Muscle layer of colon (tissue), 2 donors: Measurements from ENCODE around the gene PIAS4.

Experiments used
- H3K27ac ChIP-seq: one replicate; pipeline ENCODE4 v1.7.0; 2013; ENCODE audit warnings: low read depth, mild to moderate bottlenecking, low read length, moderate library complexity
- H3K27me3 ChIP-seq, 2 donors: one replicate each; pipeline ENCODE4 v1.7.0; 2013; ENCODE audit warnings: low read length in 2 of 2, mild to moderate bottlenecking in 2 of 2; ENCODE audit not compliant: insufficient read depth in 2 of 2, control insufficient read depth in 1 of 2
- H3K36me3 ChIP-seq: one replicate; pipeline ENCODE4 v1.7.0; 2013; ENCODE audit warnings: mild to moderate bottlenecking, low read length; ENCODE audit not compliant: insufficient read depth
- H3K4me1 ChIP-seq: one replicate; pipeline ENCODE4 v1.7.0; 2013; ENCODE audit warnings: mild to moderate bottlenecking, low read length; ENCODE audit not compliant: insufficient read depth
- H3K4me3 ChIP-seq, 2 donors: one replicate each; pipeline ENCODE4 v1.7.0; 2013; ENCODE audit warnings: low read length in 2 of 2, low read depth in 1 of 2, mild to moderate bottlenecking in 1 of 2, moderate library complexity in 1 of 2
- H3K9ac ChIP-seq: one replicate; pipeline ENCODE4 v1.7.0; 2013; ENCODE audit warnings: low read length
- H3K9me3 ChIP-seq: one replicate; pipeline ENCODE4 v1.7.0; 2013; ENCODE audit warnings: mild to moderate bottlenecking, low read length
- donor health status: abdominal sarcoma.
- donor health status: Adenocarcinoma of cecum.

The PIAS4 gene

GRCh38 chr19:4018775-4019504 lies 11.4 kb downstream of the PIAS4 start:
- peaks cover 19% of the 10 kb centered on the region for H3K36me3 ChIP-seq
- H3K4me3 ChIP-seq: no peak overlapping the region
- no peaks in the 10 kb centered on the region for H3K9me3 ChIP-seq

GRCh38 chr19:4019578-4019977 lies 12.0 kb downstream of the PIAS4 start:
- H3K4me3 ChIP-seq: no peak overlapping the region
- H3K36me3 ChIP-seq: peaks cover 20% of the 10 kb centered on the region
- peak overlapping the region; percentile 96 for H3K27ac ChIP-seq
- peaks cover 38% of the 10 kb centered on the region for H3K4me1 ChIP-seq
- no peaks in the 10 kb centered on the region for H3K27me3 ChIP-seq
- H3K9me3 ChIP-seq: no peaks in the 10 kb centered on the region
- H3K9ac ChIP-seq: no peak overlapping the region

More at GRCh38 chr19:4018775-4019504, 11.4 kb downstream of the PIAS4 start:
- Histone ChIP-seq H3K27me3 (no peaks in the 10 kb centered on the region), H3K9ac (no peak overlapping the region), H3K4me1 (peaks cover 44% of the 10 kb centered on the region), H3K27ac (peak overlapping the region; percentile 96)

GRCh38 chr19:4023600-4024398 lies 16.3 kb downstream of the PIAS4 start:
- peaks cover 35% of the 10 kb centered on the region for H3K36me3 ChIP-seq
- no peaks in the 10 kb centered on the region for H3K27me3 ChIP-seq
- no peak overlapping the region for H3K4me3 ChIP-seq
- no peaks in the 10 kb centered on the region for H3K9me3 ChIP-seq
- peaks cover 16% of the 10 kb centered on the region for H3K4me1 ChIP-seq
- no peak overlapping the region for H3K27ac ChIP-seq
- H3K9ac ChIP-seq: no peak overlapping the region

- no peak overlapping the region for H3K9ac ChIP-seq
- H3K9me3 ChIP-seq: no peaks in the 10 kb centered on the region
- H3K27ac ChIP-seq: no peak overlapping the region
- peaks cover 40% of the 10 kb centered on the region for H3K36me3 ChIP-seq
- no peak overlapping the region for H3K4me3 ChIP-seq
- H3K27me3 ChIP-seq: no peaks in the 10 kb centered on the region
- H3K4me1 ChIP-seq: peaks cover 8% of the 10 kb centered on the region
These were observed 17.8 kb downstream of the PIAS4 start for GRCh38 chr19:4025317-4025716.

- H3K9me3 ChIP-seq: no peaks in the 10 kb centered on the region
- no peak overlapping the region for H3K4me3 ChIP-seq
- no peaks in the 10 kb centered on the region for H3K4me1 ChIP-seq
- peaks cover 47% of the 10 kb centered on the region for H3K36me3 ChIP-seq
- no peak overlapping the region for H3K27ac ChIP-seq
- no peaks in the 10 kb centered on the region for H3K27me3 ChIP-seq
- H3K9ac ChIP-seq: no peak overlapping the region
These were observed 19.6 kb downstream of the PIAS4 start for GRCh38 chr19:4027146-4027545.

GRCh38 chr19:4028334-4029246 lies 21.1 kb downstream of the PIAS4 start:
- Histone ChIP-seq H3K27me3 (no peaks in the 10 kb centered on the region), H3K4me1 (no peaks in the 10 kb centered on the region), H3K36me3 (peaks cover 47% of the 10 kb centered on the region), H3K4me3 (no peak overlapping the region), H3K9me3 (no peaks in the 10 kb centered on the region), H3K9ac (no peak overlapping the region), H3K27ac (no peak overlapping the region)

- Histone ChIP-seq H3K9ac (no peak overlapping the region), H3K4me1 (no peaks in the 10 kb centered on the region), H3K4me3 (no peak overlapping the region), H3K27ac (no peak overlapping the region), H3K9me3 (no peaks in the 10 kb centered on the region), H3K27me3 (no peaks in the 10 kb centered on the region), H3K36me3 (peaks cover 47% of the 10 kb centered on the region)
These were observed 21.7 kb downstream of the PIAS4 start for GRCh38 chr19:4029247-4029614.

GRCh38 chr19:4030552-4030951 lies 23.0 kb downstream of the PIAS4 start:
- Histone ChIP-seq H3K9me3 (no peaks in the 10 kb centered on the region), H3K4me1 (no peaks in the 10 kb centered on the region), H3K4me3 (no peak overlapping the region), H3K27ac (no peak overlapping the region), H3K27me3 (no peaks in the 10 kb centered on the region), H3K9ac (no peak overlapping the region), H3K36me3 (peaks cover 44% of the 10 kb centered on the region)

- H3K9ac ChIP-seq: no peak overlapping the region
- no peaks in the 10 kb centered on the region for H3K9me3 ChIP-seq
- H3K36me3 ChIP-seq: peaks cover 48% of the 10 kb centered on the region
- H3K27me3 ChIP-seq: no peaks in the 10 kb centered on the region
- no peaks in the 10 kb centered on the region for H3K4me1 ChIP-seq
- no peak overlapping the region for H3K27ac ChIP-seq
- H3K4me3 ChIP-seq: no peak overlapping the region
These were observed 23.4 kb downstream of the PIAS4 start for GRCh38 chr19:4030981-4031380.

GRCh38 chr19:4031420-4031819 lies 23.9 kb downstream of the PIAS4 start:
- no peaks in the 10 kb centered on the region for H3K27me3 ChIP-seq
- H3K36me3 ChIP-seq: peaks cover 49% of the 10 kb centered on the region
- no peak overlapping the region for H3K4me3 ChIP-seq
- no peak overlapping the region for H3K9ac ChIP-seq
- H3K9me3 ChIP-seq: no peaks in the 10 kb centered on the region
- H3K4me1 ChIP-seq: no peaks in the 10 kb centered on the region
- H3K27ac ChIP-seq: no peak overlapping the region

GRCh38 chr19:4032436-4032835 lies 24.9 kb downstream of the PIAS4 start:
- Histone ChIP-seq H3K4me3 (no peak overlapping the region), H3K9me3 (no peaks in the 10 kb centered on the region), H3K27ac (no peak overlapping the region), H3K36me3 (peaks cover 50% of the 10 kb centered on the region), H3K9ac (no peak overlapping the region), H3K27me3 (no peaks in the 10 kb centered on the region), H3K4me1 (no peaks in the 10 kb centered on the region)
